Esophagus squamous epithelium (tissue), 4 donors: ENCODE results near the gene PTPRD.

ENCODE experiments used
- POLR2A ChIP-seq, 4 donors: fragments of 450-650 bp; IDR thresholded peaks; one replicate each; pipeline ENCODE4 v1.6.1; 2017; ENCODE audit warnings: antibody characterized with exemption in 4 of 4, mild to moderate bottlenecking in 4 of 4, moderate library complexity in 3 of 4
- TF ChIP-seq, protein P1 (sequence below), 6 experiments: fragments of 450-650 bp in 4 of 6; fragments of 200-600 bp in 2 of 6; sonication (generic) in 2 of 6; IDR thresholded peaks; one replicate each; pipeline ENCODE4 v1.5.1; 2016 to 2019; ENCODE audit warnings: antibody characterized with exemption in 6 of 6, mild to moderate bottlenecking in 4 of 6, moderate library complexity in 4 of 6

- TF ChIP-seq POLR2A (IDR thresholded peaks at IDR 0.05): no peak
- TF ChIP-seq, protein P1, sequence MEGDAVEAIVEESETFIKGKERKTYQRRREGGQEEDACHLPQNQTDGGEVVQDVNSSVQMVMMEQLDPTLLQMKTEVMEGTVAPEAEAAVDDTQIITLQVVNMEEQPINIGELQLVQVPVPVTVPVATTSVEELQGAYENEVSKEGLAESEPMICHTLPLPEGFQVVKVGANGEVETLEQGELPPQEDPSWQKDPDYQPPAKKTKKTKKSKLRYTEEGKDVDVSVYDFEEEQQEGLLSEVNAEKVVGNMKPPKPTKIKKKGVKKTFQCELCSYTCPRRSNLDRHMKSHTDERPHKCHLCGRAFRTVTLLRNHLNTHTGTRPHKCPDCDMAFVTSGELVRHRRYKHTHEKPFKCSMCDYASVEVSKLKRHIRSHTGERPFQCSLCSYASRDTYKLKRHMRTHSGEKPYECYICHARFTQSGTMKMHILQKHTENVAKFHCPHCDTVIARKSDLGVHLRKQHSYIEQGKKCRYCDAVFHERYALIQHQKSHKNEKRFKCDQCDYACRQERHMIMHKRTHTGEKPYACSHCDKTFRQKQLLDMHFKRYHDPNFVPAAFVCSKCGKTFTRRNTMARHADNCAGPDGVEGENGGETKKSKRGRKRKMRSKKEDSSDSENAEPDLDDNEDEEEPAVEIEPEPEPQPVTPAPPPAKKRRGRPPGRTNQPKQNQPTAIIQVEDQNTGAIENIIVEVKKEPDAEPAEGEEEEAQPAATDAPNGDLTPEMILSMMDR (IDR thresholded peaks at IDR 0.05): no peak
Observed at GRCh38 chr9:10396615-10397014, 216.2 kb downstream of the PTPRD start.
